Measurements from ENCODE around the gene TMEM272.

Gene TMEM272

GRCh38 chr13:51768378-51768921, 76.5 kb downstream of the TMEM272 start:
- TF ChIP-seq CTCF (IDR thresholded peaks at IDR 0.05; ENCODE audit: low read depth, low read length, missing control alignments): peak; percentile 60
- H3K27ac ChIP-seq: no peak overlapping the region
- DNase-seq: no peak
- H3K27me3 ChIP-seq (replicated peaks): no peaks in the 10 kb centered on the region
- H3K36me3 ChIP-seq (replicated peaks): peaks cover 4% of the 10 kb centered on the region
- in situ Hi-C loops (cut with HindIII; ENCODE audit: low pct_ligation_motif_present, low sequenced_read_pairs): no loop called here
- no peak overlapping the region for H3K4me3 ChIP-seq (ENCODE audit: low read depth, low read length)

- Histone ChIP-seq H3K36me3 (replicated peaks) (peaks cover 4% of the 10 kb centered on the region), H3K27ac (no peak overlapping the region), H3K27me3 (replicated peaks) (no peaks in the 10 kb centered on the region), H3K4me3 (ENCODE audit: low read depth, low read length) (no peak overlapping the region)
- peak; percentile 35 for TF ChIP-seq CTCF (IDR thresholded peaks at IDR 0.05; ENCODE audit: low read depth, low read length, missing control alignments)
- in situ Hi-C loops (cut with HindIII; ENCODE audit: low pct_ligation_motif_present, low sequenced_read_pairs): no loop called here
- DNase-seq: no peak
These were observed 77.9 kb downstream of the TMEM272 start for GRCh38 chr13:51767100-51767499.

GRCh38 chr13:51765142-51765515, 79.8 kb downstream of the TMEM272 start:
- Histone ChIP-seq H3K27ac (no peak overlapping the region), H3K27me3 (replicated peaks) (no peaks in the 10 kb centered on the region), H3K36me3 (replicated peaks) (peaks cover 10% of the 10 kb centered on the region), H3K4me3 (ENCODE audit: low read depth, low read length) (no peak overlapping the region)
- DNase-seq: no peak
- TF ChIP-seq CTCF (IDR thresholded peaks at IDR 0.05; ENCODE audit: low read depth, low read length, missing control alignments): no peak
- in situ Hi-C loops (cut with HindIII; ENCODE audit: low pct_ligation_motif_present, low sequenced_read_pairs): no loop called here

- Histone ChIP-seq H3K4me3 (ENCODE audit: low read depth, low read length) (no peak overlapping the region), H3K27me3 (replicated peaks) (no peaks in the 10 kb centered on the region), H3K27ac (no peak overlapping the region), H3K36me3 (replicated peaks) (peaks cover 10% of the 10 kb centered on the region)
- no peak for TF ChIP-seq CTCF (IDR thresholded peaks at IDR 0.05; ENCODE audit: low read depth, low read length, missing control alignments)
- in situ Hi-C loops (cut with HindIII; ENCODE audit: low pct_ligation_motif_present, low sequenced_read_pairs): no loop called here
- peak; percentile 78 for DNase-seq
These were observed 80.5 kb downstream of the TMEM272 start for GRCh38 chr13:51764184-51765141.

- in situ Hi-C loops (cut with HindIII; ENCODE audit: low pct_ligation_motif_present, low sequenced_read_pairs): no loop called here
- TF ChIP-seq CTCF (IDR thresholded peaks at IDR 0.05; ENCODE audit: low read depth, low read length, missing control alignments): no peak
- peaks cover 11% of the 10 kb centered on the region for H3K36me3 ChIP-seq (replicated peaks)
These were observed 81.5 kb downstream of the TMEM272 start for GRCh38 chr13:51763486-51763885.

More at GRCh38 chr13:51763486-51763885, 81.5 kb downstream of the TMEM272 start:
- H3K4me3 ChIP-seq (ENCODE audit: low read depth, low read length): no peak overlapping the region
- DNase-seq: no peak
- H3K27ac ChIP-seq: no peak overlapping the region
- no peaks in the 10 kb centered on the region for H3K27me3 ChIP-seq (replicated peaks)

All from brain microvascular endothelial cell (primary cell).